ENCODE data around the gene FCN2.

DNA sequence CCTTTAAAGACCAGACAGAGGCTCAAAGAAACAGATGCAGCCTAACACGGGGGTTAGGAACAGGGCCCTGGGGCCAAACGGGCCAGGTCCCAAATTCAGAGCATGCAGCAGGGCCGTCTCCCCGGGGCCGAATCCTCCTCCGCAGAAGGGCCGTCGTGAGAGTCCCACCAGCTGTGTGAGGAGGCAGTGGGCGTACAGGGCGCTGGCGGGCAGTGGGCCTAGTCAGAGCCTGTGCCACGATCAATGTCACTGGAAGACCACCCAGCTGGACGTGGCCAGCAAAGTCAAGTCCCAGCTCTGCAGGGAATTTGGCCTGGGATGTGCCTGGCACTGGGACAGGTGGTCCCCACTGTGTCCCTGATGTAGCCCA, 15.8 kb upstream of the FCN2 start:
- TF ChIP-seq POLR2AphosphoS5 (IDR thresholded peaks at IDR 0.05) = no peak
- no peak for TF ChIP-seq POLR2A (IDR thresholded peaks at IDR 0.05)
